OCI-LY7 (cell line): ENCODE measurements around the gene UNC13A.

Source experiments
- EZH2phosphoT487 ChIP-seq: fragments of 200-600 bp; sonication (generic); IDR thresholded peaks from 2 replicates; pipeline ENCODE4 v1.6.1; 2018; ENCODE audit warnings: low read depth, borderline replicate concordance, mild to moderate bottlenecking, mixed run types, antibody characterized with exemption, low read length, moderate library complexity, mixed read lengths
- TF ChIP-seq, protein P1 (sequence below): fragments of 200-600 bp; sonication (generic); conservative IDR thresholded peaks from 2 replicates; pipeline ENCODE4 v1.5.1; 2014; ENCODE audit warnings: mild to moderate bottlenecking, antibody characterized with exemption, low read length, moderate library complexity, mixed read lengths

DNA sequence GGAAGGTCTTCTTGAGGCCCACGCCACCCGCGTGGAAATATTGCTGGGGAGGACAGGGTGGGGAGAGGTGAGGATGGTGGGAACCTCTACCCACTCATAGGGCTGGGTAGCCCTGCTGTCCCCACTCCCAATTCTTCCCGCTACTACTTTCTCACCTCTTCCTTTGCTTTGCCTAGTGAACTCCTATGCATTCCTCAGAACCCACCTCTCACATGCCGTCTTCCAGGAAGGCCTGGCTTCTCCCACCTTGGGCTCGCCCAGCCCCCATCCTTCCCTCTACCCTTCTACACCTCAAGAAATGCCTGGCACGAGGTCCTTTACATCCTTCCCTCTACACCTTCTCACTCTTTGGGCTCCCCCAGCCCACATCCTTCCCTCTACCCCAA is 70.4 kb downstream of the UNC13A start:
- TF ChIP-seq, protein P1, sequence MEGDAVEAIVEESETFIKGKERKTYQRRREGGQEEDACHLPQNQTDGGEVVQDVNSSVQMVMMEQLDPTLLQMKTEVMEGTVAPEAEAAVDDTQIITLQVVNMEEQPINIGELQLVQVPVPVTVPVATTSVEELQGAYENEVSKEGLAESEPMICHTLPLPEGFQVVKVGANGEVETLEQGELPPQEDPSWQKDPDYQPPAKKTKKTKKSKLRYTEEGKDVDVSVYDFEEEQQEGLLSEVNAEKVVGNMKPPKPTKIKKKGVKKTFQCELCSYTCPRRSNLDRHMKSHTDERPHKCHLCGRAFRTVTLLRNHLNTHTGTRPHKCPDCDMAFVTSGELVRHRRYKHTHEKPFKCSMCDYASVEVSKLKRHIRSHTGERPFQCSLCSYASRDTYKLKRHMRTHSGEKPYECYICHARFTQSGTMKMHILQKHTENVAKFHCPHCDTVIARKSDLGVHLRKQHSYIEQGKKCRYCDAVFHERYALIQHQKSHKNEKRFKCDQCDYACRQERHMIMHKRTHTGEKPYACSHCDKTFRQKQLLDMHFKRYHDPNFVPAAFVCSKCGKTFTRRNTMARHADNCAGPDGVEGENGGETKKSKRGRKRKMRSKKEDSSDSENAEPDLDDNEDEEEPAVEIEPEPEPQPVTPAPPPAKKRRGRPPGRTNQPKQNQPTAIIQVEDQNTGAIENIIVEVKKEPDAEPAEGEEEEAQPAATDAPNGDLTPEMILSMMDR: no peak
- no peak for TF ChIP-seq EZH2phosphoT487
